DMS79 (cell line): ENCODE data around the gene PPM1F.
"Not testable (repeated sequence)": the region's sequence is repeated elsewhere in the genome, so short reads cannot be mapped to it uniquely, and the experiment has no call there.

Experiments
- DNase-seq: peaks from one replicate; lab custom pipeline; 2025; lab: John Stamatoyannopoulos, UW

Gene PPM1F

GRCh38 chr22:21940521-21940920 lies 12.1 kb downstream of the PPM1F start:
- no peak for DNase-seq

- DNase-seq, result not testable (repeated sequence)
These were observed 12.7 kb downstream of the PPM1F start for GRCh38 chr22:21939935-21940334.

GRCh38 chr22:21939461-21939913 lies 13.2 kb downstream of the PPM1F start:
- DNase-seq, result no peak

DNA sequence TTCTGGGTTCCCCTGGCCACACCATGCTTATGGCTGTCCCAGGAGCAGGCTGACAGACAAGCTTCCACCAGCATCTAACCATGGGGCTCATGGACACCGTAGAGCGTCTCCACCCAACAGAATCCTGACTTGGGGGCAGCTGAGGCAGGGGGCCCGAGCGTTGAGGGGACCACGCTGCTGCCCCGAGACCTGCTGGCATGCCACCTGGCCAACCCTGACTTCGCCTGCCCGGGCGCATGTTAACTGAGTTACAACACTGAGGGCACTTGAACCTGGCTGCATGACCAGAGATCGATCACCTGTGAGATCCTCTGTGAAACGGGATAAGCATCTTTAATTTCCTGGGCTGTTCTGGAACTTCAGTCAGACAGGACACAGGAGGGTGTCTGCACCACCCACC lies 13.7 kb downstream of the PPM1F start:
- no peak for DNase-seq

DNA sequence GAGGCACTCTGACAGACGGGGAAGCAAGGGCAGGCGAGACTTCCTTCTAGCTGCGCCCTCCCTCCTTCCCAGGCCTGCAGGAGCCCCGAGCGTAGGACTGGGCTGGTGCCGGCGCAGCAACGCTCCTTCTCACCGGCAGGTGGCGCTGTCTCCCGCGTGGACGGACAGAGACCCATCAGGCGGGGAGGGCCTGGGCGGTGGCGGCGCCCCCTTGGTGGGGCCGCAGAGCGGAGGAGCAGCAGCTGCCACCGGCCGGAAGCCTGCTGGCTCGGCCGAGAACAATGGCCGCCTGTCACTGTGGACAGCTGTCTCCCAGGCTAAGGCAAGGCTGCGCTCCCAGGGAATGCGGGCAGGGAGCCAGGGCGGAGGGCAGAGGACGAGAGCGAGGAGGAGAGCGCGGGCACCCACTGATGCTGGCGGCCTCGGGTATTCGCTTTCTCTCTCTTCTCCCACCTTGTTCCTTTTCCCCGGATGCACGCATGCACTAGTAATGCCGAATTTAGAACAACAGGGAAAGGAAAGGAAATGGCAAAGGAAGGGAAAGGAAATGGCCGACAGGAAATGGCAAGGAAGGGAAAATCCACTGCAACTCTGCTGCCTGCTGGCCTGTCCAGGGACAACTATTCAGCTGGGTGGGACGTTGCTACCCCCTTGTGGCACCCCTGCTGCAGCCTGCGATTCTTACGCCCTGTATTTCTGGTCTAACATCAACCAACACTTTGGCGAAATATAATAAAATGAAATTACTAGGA lies 14.4 kb downstream of the PPM1F start:
- DNase-seq, result peak; percentile 49

DNA sequence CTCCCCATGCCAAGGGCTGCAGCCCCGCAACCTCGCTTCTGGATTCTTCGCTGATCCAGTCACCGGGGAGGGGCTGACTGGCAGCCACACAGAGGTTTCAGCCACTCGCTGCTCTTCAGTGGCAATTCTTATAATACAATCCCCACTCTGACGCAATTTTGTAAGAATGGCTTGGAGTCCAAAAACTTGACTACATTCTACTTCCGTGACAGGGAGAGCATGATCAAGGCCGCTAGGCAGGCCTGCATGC lies 14.9 kb downstream of the PPM1F start:
- DNase-seq, result no peak

GRCh38 chr22:21937041-21937820 lies 15.4 kb downstream of the PPM1F start:
- no peak for DNase-seq

- no peak for DNase-seq
These were observed 16.4 kb downstream of the PPM1F start for GRCh38 chr22:21936151-21936775.

DNA sequence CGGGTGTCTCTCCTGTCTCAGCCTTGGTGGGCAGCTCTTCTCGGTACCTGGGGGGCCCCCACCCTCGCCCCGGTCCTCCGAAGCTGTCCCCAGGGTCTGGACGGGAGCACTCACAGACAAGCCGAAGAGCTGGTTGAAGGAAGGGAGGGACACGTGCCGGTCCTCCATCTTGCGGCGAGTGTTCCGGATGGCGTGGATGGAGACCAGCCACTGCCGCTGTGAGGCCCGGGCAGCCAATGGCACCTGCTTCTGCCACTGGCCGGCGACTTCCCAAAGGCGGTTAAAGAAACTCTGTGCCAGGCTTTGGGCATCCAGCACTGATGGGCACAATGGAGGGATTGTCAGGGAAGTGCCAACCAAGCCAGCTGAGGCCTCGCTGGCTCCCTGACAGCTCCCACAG lies 18.7 kb downstream of the PPM1F start:
- DNase-seq, result no peak

DNA sequence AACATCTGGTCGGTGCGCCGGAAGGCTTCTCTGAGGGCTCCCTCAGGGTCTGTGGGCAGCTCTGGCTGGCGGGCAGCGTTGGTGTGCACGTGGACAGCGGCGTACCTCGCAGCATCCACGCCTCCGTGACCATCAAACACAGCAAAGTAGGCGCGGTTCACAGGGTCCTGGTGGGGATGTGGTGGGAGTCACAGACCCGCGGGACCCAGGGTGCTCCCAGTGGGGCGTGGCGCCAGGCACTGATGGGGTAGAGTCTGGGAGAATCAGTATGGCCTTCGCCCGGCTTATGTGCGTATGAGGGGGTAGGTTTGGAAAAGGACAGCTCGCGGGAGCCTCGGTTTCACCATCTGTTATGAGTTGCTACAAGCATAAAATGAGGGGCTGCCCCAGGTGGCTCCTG lies 19.2 kb downstream of the PPM1F start:
- DNase-seq, result no peak

DNA sequence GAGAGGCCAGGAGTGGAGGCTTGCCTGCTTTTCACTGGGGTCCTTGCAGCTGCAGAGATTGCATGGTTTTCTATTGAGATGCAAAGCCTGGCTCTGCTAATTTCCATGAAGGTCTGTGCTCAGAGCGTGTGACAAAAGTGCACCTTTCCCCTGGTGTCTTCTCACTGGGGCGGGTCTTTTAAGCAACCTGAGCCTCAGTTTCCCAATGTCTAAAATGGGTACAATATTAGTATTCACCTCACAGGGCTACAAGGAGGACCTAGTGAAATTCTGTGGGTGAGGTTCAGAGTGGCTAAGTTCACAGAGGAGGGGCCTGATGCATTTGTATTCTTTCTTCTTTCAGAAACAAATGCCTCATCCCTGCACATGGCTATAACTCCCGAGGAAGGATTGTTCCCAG lies 20.3 kb downstream of the PPM1F start:
- DNase-seq, result no peak

- no peak for DNase-seq
These were observed 21.6 kb downstream of the PPM1F start for GRCh38 chr22:21931056-21931455.

- DNase-seq, result no peak
These were observed 23.4 kb downstream of the PPM1F start for GRCh38 chr22:21929253-21929652.

DNA sequence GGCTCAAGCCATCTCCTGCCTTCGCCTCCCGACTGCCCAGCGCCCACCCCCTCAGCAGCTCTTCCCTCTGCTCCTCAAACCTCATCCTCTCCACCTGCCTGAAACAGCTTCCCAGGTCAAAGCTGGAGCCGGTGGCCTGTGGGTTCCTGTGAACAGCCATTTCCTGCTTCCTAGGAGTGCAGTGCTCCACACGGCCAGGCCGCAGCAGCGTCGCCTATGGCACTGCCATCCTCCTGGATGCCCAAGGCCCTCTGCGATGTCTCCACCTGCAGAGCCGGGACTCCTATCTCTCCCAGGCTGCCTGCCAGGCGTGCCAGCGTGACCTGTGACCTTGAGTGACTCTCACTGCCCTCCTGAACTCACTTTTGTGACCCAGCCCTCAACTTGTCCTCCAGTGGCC lies 24.6 kb downstream of the PPM1F start:
- DNase-seq, result no peak

- DNase-seq, result no peak
These were observed 25.3 kb downstream of the PPM1F start for GRCh38 chr22:21927174-21927823.

GRCh38 chr22:21926728-21927127 lies 25.9 kb downstream of the PPM1F start:
- no peak for DNase-seq

- DNase-seq, result no peak
These were observed 29.5 kb downstream of the PPM1F start for GRCh38 chr22:21923163-21923561.

DNA sequence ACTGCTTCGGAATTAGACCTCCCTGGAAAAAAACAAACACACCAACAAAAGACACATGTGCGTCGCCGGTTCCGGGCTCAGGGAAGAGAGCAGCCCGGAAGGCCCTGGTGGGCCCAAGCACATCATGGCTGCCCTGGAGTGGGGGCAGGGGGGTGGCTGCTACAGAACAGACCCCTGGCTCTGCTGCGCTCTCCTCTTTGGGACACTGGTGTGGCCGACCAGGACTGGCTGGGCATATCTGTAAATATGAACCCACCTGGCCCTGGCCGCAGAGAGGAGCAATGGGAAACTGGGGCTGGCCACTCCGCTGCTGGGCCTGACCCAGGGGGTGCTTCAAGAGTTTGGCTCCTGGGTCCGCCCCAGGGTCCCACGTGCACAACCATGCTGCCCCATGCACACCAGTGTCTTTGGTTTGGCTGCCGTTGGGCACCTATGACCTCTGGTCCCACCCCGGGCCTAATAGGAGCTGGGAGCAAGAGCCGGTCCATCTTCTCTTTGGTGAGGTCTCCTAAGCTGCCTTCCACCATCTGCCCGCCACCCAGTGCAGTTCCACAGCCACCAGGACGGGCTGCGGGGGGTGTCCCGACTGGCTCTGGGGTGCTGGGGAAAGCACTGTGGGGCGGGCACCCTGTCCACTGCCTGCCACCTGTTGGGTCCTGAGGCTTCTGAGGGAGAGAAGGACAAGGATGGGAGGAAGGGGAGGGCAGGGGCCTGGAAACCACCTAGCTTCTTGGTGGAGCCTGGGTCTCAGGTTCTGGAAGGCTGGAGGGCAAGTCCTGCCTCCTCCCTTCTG lies 30.1 kb downstream of the PPM1F start:
- no peak for DNase-seq

- DNase-seq, result no peak
These were observed 30.9 kb downstream of the PPM1F start for GRCh38 chr22:21921729-21922128.

DNA sequence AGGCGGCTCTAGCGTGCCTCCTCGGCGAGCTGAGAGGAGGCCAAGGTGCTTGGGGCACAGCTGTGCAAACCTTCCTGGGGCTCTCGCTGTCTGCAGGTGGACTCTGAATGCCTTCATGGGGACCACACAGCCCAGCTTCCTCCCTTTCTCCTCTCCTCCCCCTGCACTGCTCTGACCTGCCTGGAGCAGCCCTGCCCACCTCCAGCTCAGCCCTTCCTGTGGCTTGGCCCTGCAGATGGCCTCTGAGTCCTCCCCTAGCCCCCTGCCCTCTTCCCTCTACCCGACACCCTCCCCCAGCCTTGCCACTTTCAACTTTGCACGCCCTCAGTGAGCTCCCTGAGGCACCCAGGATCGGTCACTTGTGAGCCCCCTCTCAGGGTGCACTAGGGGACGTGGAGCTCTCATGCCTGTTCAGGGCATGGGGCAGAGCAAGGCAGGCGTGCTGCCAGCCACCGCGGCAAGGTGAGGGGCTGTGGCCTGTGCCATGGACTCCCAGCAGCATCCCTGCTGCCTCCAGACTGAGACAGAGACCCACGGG lies 31.4 kb downstream of the PPM1F start:
- DNase-seq, result no peak

DNA sequence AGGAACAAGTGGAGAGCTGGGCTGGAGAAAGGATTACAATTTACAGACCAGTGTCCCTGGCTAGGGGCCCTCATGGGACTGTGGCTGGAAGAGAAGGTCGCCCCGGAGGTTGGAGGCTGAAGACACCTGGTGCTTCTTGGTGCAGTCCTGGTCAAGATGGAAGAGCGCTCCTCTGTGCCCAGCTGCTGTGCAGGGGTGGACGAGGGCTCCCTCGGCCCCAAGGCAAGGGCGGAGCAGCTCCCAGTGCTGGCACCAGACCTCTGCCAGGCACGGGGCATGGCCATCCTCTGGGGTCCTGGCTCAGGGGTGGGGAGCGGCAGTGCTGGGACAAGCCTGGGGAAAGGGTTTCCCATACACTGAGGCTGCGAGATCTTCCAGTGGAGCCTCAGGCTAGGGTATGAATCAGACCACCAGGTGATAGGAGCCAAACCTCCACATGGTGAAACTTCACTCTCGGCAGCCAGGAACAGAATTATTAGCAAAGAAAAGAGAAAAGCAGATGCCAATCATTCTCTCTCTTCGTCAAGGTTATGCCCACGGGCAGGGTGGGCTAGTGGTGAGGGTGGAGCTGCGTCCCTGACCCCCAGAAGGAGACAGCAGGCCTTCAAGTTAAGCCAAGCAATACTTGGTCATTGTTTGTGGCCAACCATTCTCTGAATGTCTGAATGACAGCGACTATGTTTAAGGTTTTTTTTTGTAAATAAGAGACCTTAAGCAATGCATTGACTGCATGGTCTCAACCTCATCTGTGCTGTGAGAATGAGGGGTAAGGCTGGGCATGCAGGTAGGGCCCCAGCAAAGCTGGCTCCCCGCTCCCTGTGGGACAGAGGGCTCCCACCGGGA lies 32.1 kb downstream of the PPM1F start:
- DNase-seq, result no peak
